Astrocyte (in vitro differentiated cells and primary cell): ENCODE measurements around the gene VWA8. TPM values are rescaled to one million over a fixed set of nuclear protein-coding genes. Genes with fewer than 3 reads are reported as not detected.

Experiments used
- DNase-seq: peaks from one replicate; pipeline ENCODE4 v3.0.0-alpha.2; 2010; ENCODE audit warnings: low read depth
- FAIRE-seq: peaks from 2 replicates; lab custom pipeline; 2011; peaks lifted over from hg19 to GRCh38; lab: Jason Lieb, UNC
- H2AFZ ChIP-seq: 2 replicates; pipeline ENCODE4 v1.6.0; 2012; ENCODE audit warnings: low read depth, low read length, inconsistent platforms
- H3K27ac ChIP-seq: 2 replicates; pipeline ENCODE4 v1.5.1; 2011; ENCODE audit warnings: low read depth, low read length, inconsistent platforms
- H3K27me3 ChIP-seq: 2 replicates; pipeline ENCODE4 v1.6.0; 2011; ENCODE audit warnings: low read length, inconsistent platforms; ENCODE audit not compliant: insufficient read depth
- H3K36me3 ChIP-seq: 2 replicates; pipeline ENCODE4 v1.5.1; 2011; ENCODE audit warnings: low read length, inconsistent platforms; ENCODE audit not compliant: insufficient read depth
- H3K4me1 ChIP-seq: 2 replicates; pipeline ENCODE4 v1.5.1; 2011; ENCODE audit warnings: low read length, inconsistent platforms; ENCODE audit not compliant: insufficient read depth
- H3K4me2 ChIP-seq: 2 replicates; pipeline ENCODE4 v1.6.0; 2012; ENCODE audit warnings: low read length, inconsistent platforms
- H3K4me3 ChIP-seq: 2 replicates; pipeline ENCODE4 v1.5.1; 2011; ENCODE audit warnings: low read depth, mild to moderate bottlenecking, low read length, inconsistent platforms; ENCODE audit not compliant: insufficient read depth
- H3K79me2 ChIP-seq: 2 replicates; pipeline ENCODE4 v1.6.0; 2012; ENCODE audit warnings: mild to moderate bottlenecking, low read length, inconsistent platforms; ENCODE audit not compliant: insufficient read depth
- H3K9ac ChIP-seq: 2 replicates; pipeline ENCODE4 v1.6.0; 2012; ENCODE audit warnings: mild to moderate bottlenecking, low read length, inconsistent platforms
- H3K9me3 ChIP-seq: 2 replicates; pipeline ENCODE4 v1.5.1; 2012; ENCODE audit warnings: low read depth, mild to moderate bottlenecking, low read length, inconsistent platforms; ENCODE audit not compliant: insufficient read depth
- H4K20me1 ChIP-seq: 2 replicates; pipeline ENCODE4 v1.6.0; 2012; ENCODE audit warnings: low read length, inconsistent platforms; ENCODE audit not compliant: insufficient read depth
- H3K27ac Mint-ChIP-seq: one replicate; pipeline ENCODE4 v1.8.0; 2021; ENCODE audit warnings: mild to moderate bottlenecking, mixed read lengths; ENCODE audit not compliant: unreplicated experiment
- H3K27me3 Mint-ChIP-seq: one replicate; pipeline ENCODE4 v1.8.0; 2021; ENCODE audit warnings: low read depth, mixed read lengths; ENCODE audit not compliant: unreplicated experiment
- H3K36me3 Mint-ChIP-seq: one replicate; pipeline ENCODE4 v1.8.0; 2021; ENCODE audit warnings: low read depth, mixed read lengths; ENCODE audit not compliant: unreplicated experiment
- H3K4me1 Mint-ChIP-seq: one replicate; pipeline ENCODE4 v1.8.0; 2021; ENCODE audit warnings: low read depth, mixed read lengths; ENCODE audit not compliant: unreplicated experiment
- H3K4me3 Mint-ChIP-seq: one replicate; pipeline ENCODE4 v1.8.0; 2021; ENCODE audit warnings: mild to moderate bottlenecking, moderate library complexity, mixed read lengths; ENCODE audit not compliant: unreplicated experiment
- H3K9me3 Mint-ChIP-seq: one replicate; pipeline ENCODE4 v1.8.0; 2021; ENCODE audit warnings: mild to moderate bottlenecking, mixed read lengths; ENCODE audit not compliant: unreplicated experiment
- CTCF ChIP-seq: IDR thresholded peaks from 2 replicates; pipeline ENCODE4 v1.5.1; 2011; ENCODE audit warnings: low read depth, mild to moderate bottlenecking, inconsistent platforms, low read length, moderate library complexity; ENCODE audit not compliant: insufficient read depth
- EZH2 ChIP-seq: IDR thresholded peaks from 2 replicates; pipeline ENCODE4 v1.6.1; 2012; ENCODE audit warnings: mild to moderate bottlenecking, low read length, inconsistent platforms; ENCODE audit not compliant: insufficient read depth
- total RNA-seq: library from RNA; stranded (reverse); gene quantifications from 2 replicates; pipeline ENCODE4 v1.2.1, GENCODE V29; 2021

The VWA8 gene
- total RNA-seq, 1 donor from 2014 or later, result 15.6 TPM

- Histone ChIP-seq H3K9me3 (no peaks in the 10 kb centered on the region), H2AFZ (no peak overlapping the region), H3K27ac (no peak overlapping the region), H3K4me2 (no peak overlapping the region), H3K4me1 (no peaks in the 10 kb centered on the region), H3K79me2 (no peaks in the 10 kb centered on the region), H3K27me3 (no peaks in the 10 kb centered on the region), H4K20me1 (no peaks in the 10 kb centered on the region), H3K4me3 (no peak overlapping the region), H3K9ac (no peak overlapping the region), H3K36me3 (no peaks in the 10 kb centered on the region)
- Mint-ChIP-seq H3K9me3 (no peaks in the 10 kb centered on the region), H3K27ac (no peak overlapping the region), H3K27me3 (no peaks in the 10 kb centered on the region), H3K4me1 (no peaks in the 10 kb centered on the region), H3K4me3 (no peak overlapping the region), H3K36me3 (no peaks in the 10 kb centered on the region)
- no peak for TF ChIP-seq CTCF
- no peak for TF ChIP-seq EZH2
- FAIRE-seq (no peak), DNase-seq (no peak)
Observed at GRCh38 chr13:41774605-41775218, 186.2 kb downstream of the VWA8 start.

GRCh38 chr13:41767801-41768200 is 193.1 kb downstream of the VWA8 start:
- Histone ChIP-seq H3K9ac (no peak overlapping the region), H2AFZ (no peak overlapping the region), H3K4me1 (no peaks in the 10 kb centered on the region), H3K79me2 (no peaks in the 10 kb centered on the region), H3K36me3 (no peaks in the 10 kb centered on the region), H4K20me1 (no peaks in the 10 kb centered on the region), H3K27ac (no peak overlapping the region), H3K27me3 (no peaks in the 10 kb centered on the region), H3K4me2 (no peak overlapping the region), H3K9me3 (no peaks in the 10 kb centered on the region), H3K4me3 (no peak overlapping the region)
- Mint-ChIP-seq H3K36me3 (no peaks in the 10 kb centered on the region), H3K4me1 (peaks cover 2% of the 10 kb centered on the region), H3K9me3 (no peaks in the 10 kb centered on the region), H3K4me3 (no peak overlapping the region), H3K27ac (no peak overlapping the region), H3K27me3 (no peaks in the 10 kb centered on the region)
- FAIRE-seq (no peak), DNase-seq (peak; percentile 19)
- TF ChIP-seq CTCF (no peak), EZH2 (no peak)

GRCh38 chr13:41766439-41766838 is 194.5 kb downstream of the VWA8 start:
- no peaks in the 10 kb centered on the region for H4K20me1 ChIP-seq
- TF ChIP-seq CTCF (no peak), EZH2 (no peak)
- Mint-ChIP-seq H3K36me3 (no peaks in the 10 kb centered on the region), H3K4me1 (peaks cover 2% of the 10 kb centered on the region), H3K9me3 (no peaks in the 10 kb centered on the region), H3K4me3 (no peak overlapping the region), H3K27me3 (no peaks in the 10 kb centered on the region), H3K27ac (no peak overlapping the region)
- H3K4me3 ChIP-seq, result no peak overlapping the region
- no peak overlapping the region for H3K9ac ChIP-seq
- H3K4me1 ChIP-seq, result no peaks in the 10 kb centered on the region
- no peaks in the 10 kb centered on the region for H3K9me3 ChIP-seq
- DNase-seq (no peak), FAIRE-seq (no peak)
- H3K27ac ChIP-seq, result no peak overlapping the region
- no peak overlapping the region for H3K4me2 ChIP-seq
- H3K79me2 ChIP-seq, result no peaks in the 10 kb centered on the region
- no peaks in the 10 kb centered on the region for H3K27me3 ChIP-seq
- no peaks in the 10 kb centered on the region for H3K36me3 ChIP-seq
- H2AFZ ChIP-seq, result no peak overlapping the region
